A549 (cell line): ENCODE measurements around the gene RAB11FIP4.

Source experiments
- CBX2 ChIP-seq: fragments of 200-600 bp; sonication (generic); IDR thresholded peaks from 2 replicates; pipeline ENCODE4 v1.6.1; 2016; ENCODE audit warnings: low read depth, mild to moderate bottlenecking, borderline replicate concordance
- EP300 ChIP-seq, 2 experiments: fragments of >200 bp; sonication (Bioruptor Twin); formaldehyde crosslinking; IDR thresholded peaks; 2 replicates in 1 of 2; 3 replicates in 1 of 2; pipeline ENCODE4 v1.6.1; 2016 to 2017
- GATA3 ChIP-seq: IDR thresholded peaks from 2 replicates; pipeline ENCODE4 v1.6.1; 2012; ENCODE audit warnings: borderline replicate concordance
- HDAC2 ChIP-seq: fragments of 200-600 bp; sonication (generic); IDR thresholded peaks from 2 replicates; pipeline ENCODE4 v1.6.1; 2016
- MAFK ChIP-seq: fragments of 450-650 bp; IDR thresholded peaks from 2 replicates; pipeline ENCODE4 v1.6.1; 2014; ENCODE audit not compliant: partially characterized antibody
- POLR2A ChIP-seq: IDR thresholded peaks from 2 replicates; pipeline ENCODE4 v1.6.1; 2012; ENCODE audit warnings: mild to moderate bottlenecking, low read length
- RAD21 ChIP-seq, 2 experiments: fragments of >200 bp in 1 of 2; sonication (Bioruptor Twin) in 1 of 2; formaldehyde crosslinking in 1 of 2; IDR thresholded peaks in 1 of 2; conservative IDR thresholded peaks in 1 of 2; 2 replicates in 1 of 2; 3 replicates in 1 of 2; pipeline ENCODE4 v1.6.1; 2012 to 2018; ENCODE audit warnings: inconsistent platforms in 1 of 2
- SMC3 ChIP-seq: fragments of >200 bp; sonication (Bioruptor Twin); formaldehyde crosslinking; IDR thresholded peaks from 3 replicates; pipeline ENCODE4 v1.6.1; 2018; ENCODE audit warnings: inconsistent platforms
- TP53 ChIP-seq: fragments of 250-450 bp; sonication (Bioruptor Pico); IDR thresholded peaks from 2 replicates; pipeline ENCODE4 v1.5.0; 2021; ENCODE audit warnings: mild to moderate bottlenecking, moderate library complexity
- TF ChIP-seq, protein P1 (sequence below): IDR thresholded peaks from 2 replicates; pipeline ENCODE4 v1.6.1; 2012
- TF ChIP-seq, protein P2 (sequence below): IDR thresholded peaks from 2 replicates; pipeline ENCODE4 v1.6.1; 2012
- TF ChIP-seq, protein P3 (sequence below): fragments of >200 bp; sonication (Bioruptor Twin); formaldehyde crosslinking; IDR thresholded peaks from 3 replicates; pipeline ENCODE4 v1.5.1; 2016
- TF ChIP-seq, protein P4 (sequence below): fragments of >200 bp; sonication (Bioruptor Twin); formaldehyde crosslinking; IDR thresholded peaks from 3 replicates; pipeline ENCODE4 v1.6.1; 2016

DNA sequence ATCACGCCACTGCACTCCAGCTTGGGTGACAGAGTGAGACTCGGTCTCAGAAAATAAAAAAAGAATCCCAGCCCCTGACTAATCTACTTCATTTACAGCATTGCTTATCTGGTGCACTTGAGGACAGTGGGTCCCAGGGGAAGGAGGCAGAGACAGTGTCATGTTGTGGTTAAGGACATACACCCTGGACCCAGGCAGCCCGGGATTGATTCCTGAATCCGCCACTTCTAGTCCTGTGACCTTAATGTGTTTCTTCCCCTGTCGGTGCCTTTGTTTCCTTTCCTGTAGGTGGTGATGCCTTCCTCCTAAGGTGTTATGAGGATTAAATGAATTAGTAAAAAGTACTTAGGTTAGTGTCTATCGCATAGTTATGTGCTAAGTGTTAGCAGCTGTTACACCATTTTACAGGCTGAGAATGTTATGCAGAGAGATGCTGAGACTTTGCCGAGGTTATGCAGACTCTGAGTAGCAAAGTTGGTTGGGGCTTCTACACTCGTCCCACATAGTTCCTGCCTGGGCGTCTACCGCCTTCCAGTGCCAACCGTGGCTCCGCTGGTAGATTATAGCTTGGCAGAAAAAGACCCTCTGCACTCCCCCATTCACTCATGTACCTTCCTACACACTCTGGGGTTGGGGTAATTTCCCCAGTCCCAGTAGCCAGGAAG, 74.8 kb downstream of the RAB11FIP4 start:
- TF ChIP-seq, protein P1, sequence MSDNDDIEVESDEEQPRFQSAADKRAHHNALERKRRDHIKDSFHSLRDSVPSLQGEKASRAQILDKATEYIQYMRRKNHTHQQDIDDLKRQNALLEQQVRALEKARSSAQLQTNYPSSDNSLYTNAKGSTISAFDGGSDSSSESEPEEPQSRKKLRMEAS = no peak
- TF ChIP-seq EP300 (IDR thresholded peaks at IDR 0.05) (no peak), POLR2A (no peak), SMC3 (no peak), CBX2 (no peak), TP53 (CRISPR knock-in tag) (no peak), RAD21 (conservative IDR thresholded peaks at IDR 0.05 in 1 of 2, IDR thresholded peaks at IDR 0.05 in 1 of 2) (no peak), MAFK (no peak), HDAC2 (no peak), GATA3 (no peak)
- TF ChIP-seq, protein P2, sequence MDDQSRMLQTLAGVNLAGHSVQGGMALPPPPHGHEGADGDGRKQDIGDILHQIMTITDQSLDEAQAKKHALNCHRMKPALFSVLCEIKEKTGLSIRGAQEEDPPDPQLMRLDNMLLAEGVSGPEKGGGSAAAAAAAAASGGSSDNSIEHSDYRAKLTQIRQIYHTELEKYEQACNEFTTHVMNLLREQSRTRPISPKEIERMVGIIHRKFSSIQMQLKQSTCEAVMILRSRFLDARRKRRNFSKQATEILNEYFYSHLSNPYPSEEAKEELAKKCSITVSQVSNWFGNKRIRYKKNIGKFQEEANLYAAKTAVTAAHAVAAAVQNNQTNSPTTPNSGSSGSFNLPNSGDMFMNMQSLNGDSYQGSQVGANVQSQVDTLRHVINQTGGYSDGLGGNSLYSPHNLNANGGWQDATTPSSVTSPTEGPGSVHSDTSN = no peak
- TF ChIP-seq, protein P3, sequence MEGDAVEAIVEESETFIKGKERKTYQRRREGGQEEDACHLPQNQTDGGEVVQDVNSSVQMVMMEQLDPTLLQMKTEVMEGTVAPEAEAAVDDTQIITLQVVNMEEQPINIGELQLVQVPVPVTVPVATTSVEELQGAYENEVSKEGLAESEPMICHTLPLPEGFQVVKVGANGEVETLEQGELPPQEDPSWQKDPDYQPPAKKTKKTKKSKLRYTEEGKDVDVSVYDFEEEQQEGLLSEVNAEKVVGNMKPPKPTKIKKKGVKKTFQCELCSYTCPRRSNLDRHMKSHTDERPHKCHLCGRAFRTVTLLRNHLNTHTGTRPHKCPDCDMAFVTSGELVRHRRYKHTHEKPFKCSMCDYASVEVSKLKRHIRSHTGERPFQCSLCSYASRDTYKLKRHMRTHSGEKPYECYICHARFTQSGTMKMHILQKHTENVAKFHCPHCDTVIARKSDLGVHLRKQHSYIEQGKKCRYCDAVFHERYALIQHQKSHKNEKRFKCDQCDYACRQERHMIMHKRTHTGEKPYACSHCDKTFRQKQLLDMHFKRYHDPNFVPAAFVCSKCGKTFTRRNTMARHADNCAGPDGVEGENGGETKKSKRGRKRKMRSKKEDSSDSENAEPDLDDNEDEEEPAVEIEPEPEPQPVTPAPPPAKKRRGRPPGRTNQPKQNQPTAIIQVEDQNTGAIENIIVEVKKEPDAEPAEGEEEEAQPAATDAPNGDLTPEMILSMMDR = no peak
- TF ChIP-seq, protein P4, sequence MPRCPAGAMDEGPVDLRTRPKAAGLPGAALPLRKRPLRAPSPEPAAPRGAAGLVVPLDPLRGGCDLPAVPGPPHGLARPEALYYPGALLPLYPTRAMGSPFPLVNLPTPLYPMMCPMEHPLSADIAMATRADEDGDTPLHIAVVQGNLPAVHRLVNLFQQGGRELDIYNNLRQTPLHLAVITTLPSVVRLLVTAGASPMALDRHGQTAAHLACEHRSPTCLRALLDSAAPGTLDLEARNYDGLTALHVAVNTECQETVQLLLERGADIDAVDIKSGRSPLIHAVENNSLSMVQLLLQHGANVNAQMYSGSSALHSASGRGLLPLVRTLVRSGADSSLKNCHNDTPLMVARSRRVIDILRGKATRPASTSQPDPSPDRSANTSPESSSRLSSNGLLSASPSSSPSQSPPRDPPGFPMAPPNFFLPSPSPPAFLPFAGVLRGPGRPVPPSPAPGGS = no peak
